ENCODE results near the gene GRIN2C.

- TF ChIP-seq CTCF (conservative IDR thresholded peaks at IDR 0.05; ENCODE audit: low read length) = no peak
- TF ChIP-seq EZH2phosphoT487 (IDR thresholded peaks at IDR 0.05; ENCODE audit: borderline replicate concordance) = no peak
Observed at GRCh38 chr17:74851612-74852236, 8.0 kb downstream of the GRIN2C start.

Data from Loucy (cell line).